Fibroblast of the aortic adventitia (primary cell): ENCODE data around the gene WHAMM. TPM values are rescaled to one million over a fixed set of nuclear protein-coding genes. Genes with fewer than 3 reads are reported as not detected.

Experiments used
- DNase-seq: peaks from one replicate; pipeline ENCODE4 v3.0.0-alpha.2; 2010; ENCODE audit warnings: low read depth
- H3K4me3 ChIP-seq: 2 replicates; pipeline ENCODE4 v1.5.1; 2011; ENCODE audit warnings: low read depth, mild to moderate bottlenecking, control low read depth, low read length, moderate library complexity
- total RNA-seq: library from RNA; depleted of rRNA; stranded (reverse); fragments of >200 nt; gene quantifications from 2 replicates; pipeline ENCODE4 v1.2.3, GENCODE V29; 2012; ENCODE audit warnings: low replicate concordance
- TF ChIP-seq, protein P1 (sequence below): IDR thresholded peaks from 2 replicates; pipeline ENCODE4 v1.5.1; 2011; ENCODE audit warnings: mild to moderate bottlenecking, low read length, control low read depth, inconsistent platforms; ENCODE audit not compliant: insufficient read depth

Gene WHAMM
- total RNA-seq, 1 donor: 4.4 TPM

DNA sequence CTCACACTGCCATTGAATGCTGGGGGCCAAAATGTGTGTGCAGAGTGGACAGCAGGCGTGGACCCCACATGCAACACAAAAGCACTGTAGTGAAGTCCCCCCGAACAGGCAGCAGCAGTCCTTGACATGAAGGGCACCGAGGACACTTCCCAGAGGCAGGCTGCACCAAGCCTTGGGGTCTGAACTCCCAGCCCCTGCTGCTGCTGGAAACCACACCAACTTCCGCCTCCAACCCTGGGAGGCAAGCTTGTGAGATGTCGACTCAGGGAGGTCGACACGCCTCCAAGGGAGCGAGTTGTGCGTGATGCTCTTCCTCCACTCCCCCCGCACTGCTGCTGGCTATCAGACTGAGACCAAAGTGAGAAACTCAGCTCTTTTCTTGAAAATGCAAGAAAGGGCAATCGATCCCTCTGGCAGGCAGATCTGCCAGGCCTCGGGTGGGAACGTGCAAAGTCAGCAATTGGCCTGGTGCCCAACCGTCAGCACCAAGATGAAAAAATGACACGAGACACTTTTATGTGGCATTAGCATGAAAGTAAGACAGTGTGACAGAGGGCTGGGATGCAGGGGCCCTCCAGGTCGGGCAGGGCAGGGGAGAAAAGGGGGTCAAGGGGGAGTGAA, 43.6 kb downstream of the WHAMM start:
- TF ChIP-seq, protein P1, sequence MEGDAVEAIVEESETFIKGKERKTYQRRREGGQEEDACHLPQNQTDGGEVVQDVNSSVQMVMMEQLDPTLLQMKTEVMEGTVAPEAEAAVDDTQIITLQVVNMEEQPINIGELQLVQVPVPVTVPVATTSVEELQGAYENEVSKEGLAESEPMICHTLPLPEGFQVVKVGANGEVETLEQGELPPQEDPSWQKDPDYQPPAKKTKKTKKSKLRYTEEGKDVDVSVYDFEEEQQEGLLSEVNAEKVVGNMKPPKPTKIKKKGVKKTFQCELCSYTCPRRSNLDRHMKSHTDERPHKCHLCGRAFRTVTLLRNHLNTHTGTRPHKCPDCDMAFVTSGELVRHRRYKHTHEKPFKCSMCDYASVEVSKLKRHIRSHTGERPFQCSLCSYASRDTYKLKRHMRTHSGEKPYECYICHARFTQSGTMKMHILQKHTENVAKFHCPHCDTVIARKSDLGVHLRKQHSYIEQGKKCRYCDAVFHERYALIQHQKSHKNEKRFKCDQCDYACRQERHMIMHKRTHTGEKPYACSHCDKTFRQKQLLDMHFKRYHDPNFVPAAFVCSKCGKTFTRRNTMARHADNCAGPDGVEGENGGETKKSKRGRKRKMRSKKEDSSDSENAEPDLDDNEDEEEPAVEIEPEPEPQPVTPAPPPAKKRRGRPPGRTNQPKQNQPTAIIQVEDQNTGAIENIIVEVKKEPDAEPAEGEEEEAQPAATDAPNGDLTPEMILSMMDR: no peak
- H3K4me3 ChIP-seq: no peak overlapping the region
- no peak for DNase-seq

DNA sequence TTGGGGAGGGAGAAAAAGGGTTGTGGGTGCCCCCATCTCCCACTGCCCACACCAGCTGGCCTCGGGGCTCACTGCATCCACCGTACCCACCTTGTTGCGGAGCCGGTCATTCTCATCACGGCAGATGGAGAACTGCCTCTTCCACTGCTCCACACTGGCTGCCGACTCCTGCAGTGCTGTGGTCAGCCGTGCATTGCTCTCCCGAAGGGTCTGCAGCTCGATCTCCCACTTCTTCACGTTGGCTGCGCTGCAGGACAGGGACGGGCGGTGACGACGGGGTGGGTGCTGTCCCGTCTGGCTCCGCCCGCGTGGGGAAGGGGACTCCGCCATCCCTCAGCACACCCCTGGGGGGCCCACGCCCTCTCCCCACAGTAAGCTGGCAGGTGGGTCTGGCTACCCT, 45.1 kb downstream of the WHAMM start:
- TF ChIP-seq, protein P1: no peak
- no peak overlapping the region for H3K4me3 ChIP-seq
- no peak for DNase-seq

DNA sequence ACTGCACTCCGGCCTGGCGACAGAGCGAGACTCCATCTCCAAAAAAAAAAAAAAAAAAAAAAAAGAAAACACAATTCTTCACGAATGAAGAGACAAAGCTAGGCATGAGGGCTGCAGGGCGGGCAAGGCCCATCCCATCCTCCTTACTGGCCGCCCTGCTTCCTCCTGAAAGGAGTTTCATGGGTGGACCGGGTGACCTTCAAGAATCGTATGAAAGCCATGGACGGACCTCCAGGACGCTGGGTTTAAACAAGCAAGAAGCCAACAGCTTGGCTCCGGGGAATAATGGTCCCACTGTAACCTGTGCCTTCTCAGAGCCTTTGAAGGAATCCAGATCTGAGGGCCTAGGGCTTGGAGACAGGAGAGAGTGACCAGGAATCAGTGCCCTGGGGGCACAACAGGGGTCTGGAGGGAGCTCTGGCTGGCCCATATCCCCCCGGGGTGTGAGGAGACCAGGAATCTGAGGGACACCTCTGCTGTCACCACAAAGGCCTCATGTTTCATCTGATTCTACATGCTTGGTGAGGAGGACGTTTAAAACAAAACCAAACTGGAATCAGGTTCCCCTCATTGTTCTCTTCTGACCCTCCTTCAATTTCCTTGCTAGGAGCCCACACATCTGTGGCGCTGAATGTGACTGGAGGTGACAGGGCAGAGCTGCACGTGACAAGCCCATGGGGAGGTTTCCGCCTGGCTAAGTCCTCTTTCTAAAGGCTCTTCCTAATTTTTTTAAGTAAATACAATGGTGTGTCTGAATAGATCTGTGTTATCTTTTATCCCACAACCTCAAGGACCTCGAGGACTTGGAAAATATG, 46.1 kb downstream of the WHAMM start:
- TF ChIP-seq, protein P1: no peak
- no peak for DNase-seq
- H3K4me3 ChIP-seq: no peak overlapping the region

DNA sequence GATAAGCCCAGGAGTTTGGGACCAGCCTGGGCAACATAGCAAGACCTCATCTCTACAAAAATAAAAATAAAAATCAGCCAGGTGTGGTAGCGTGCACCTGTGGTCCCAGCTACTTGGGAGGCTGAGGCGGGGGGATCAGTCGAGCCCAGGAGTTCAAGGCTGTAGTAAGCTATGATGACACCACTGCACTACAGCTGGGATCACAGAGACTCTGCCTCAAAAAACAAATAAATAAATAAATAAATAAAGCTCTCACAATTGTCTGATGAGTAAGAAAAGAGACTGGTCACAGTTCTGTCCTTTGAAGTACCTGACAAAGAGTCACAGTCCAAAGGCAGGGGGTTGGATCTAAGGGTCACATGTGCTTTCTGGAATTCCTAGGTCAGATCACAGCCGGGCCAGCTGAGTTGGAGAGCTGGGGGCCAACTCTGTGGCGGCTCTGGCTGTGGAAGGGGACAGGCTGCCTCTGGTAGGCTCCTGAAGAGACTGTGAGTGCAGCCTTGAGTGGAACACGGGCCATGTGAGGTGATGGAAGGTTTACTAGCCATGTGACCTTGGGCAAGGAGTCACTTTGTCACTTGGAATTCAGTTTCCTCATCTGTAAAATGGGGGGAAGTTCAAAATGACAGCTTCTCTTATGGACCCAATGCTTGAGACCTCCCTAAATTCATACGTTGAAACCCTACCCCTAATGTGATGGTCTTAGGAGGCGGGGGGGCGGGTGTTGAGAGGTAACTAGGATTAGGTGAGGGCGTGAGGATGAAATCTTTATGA, 47.2 kb downstream of the WHAMM start:
- no peak for DNase-seq
- H3K4me3 ChIP-seq: no peak overlapping the region
- TF ChIP-seq, protein P1: no peak

DNA sequence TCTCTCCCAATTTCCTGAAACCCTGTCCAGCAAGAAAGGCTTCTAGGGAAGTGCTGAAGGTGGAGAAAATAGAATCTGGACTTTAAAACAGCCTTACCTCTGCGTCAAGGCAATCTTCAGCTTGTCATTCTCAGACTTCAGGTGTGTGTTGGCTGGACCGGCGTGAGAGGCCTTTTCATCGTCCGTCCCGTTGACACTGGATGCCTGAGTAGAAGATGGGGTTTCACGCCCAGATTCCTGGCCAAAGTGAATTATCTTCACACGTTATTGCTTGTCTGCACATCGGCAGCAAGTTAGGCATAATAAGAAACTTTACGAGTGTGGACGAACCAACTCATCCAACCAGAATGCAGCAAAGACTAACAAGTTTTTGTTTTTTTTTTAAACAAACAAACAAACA, 49.5 kb downstream of the WHAMM start:
- no peak for DNase-seq
- no peak overlapping the region for H3K4me3 ChIP-seq
- TF ChIP-seq, protein P1: no peak

DNA sequence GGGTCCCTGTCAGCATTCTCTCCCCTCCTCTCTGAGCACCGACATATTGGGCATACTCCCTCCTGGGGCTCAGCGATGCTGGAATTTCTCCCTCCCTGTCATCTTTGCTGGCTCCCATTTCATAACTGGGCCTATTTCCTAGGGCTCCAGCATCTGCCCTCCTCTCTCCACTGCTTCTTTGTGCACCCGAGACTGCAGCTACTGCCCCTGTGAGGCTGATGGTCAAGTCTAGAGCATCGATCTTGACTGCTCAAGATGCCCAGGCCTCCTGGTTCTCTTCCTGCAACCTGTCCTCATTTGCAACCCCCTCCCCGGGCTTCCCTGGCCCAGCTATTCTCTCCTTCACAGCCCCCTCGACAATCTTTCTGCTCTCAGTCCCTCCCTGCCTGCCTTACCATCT, 53.5 kb downstream of the WHAMM start:
- no peak for DNase-seq
- no peak overlapping the region for H3K4me3 ChIP-seq
- TF ChIP-seq, protein P1: no peak
